ENCODE data around the gene MAT2B. TPM values are rescaled to one million over a fixed set of nuclear protein-coding genes. Genes with fewer than 3 reads are reported as not detected.

Gene MAT2B
- polyA plus RNA-seq, 2 of the 4 experiments (the other 2 are of a cell fraction): 58.6 to 74.0 TPM

DNA sequence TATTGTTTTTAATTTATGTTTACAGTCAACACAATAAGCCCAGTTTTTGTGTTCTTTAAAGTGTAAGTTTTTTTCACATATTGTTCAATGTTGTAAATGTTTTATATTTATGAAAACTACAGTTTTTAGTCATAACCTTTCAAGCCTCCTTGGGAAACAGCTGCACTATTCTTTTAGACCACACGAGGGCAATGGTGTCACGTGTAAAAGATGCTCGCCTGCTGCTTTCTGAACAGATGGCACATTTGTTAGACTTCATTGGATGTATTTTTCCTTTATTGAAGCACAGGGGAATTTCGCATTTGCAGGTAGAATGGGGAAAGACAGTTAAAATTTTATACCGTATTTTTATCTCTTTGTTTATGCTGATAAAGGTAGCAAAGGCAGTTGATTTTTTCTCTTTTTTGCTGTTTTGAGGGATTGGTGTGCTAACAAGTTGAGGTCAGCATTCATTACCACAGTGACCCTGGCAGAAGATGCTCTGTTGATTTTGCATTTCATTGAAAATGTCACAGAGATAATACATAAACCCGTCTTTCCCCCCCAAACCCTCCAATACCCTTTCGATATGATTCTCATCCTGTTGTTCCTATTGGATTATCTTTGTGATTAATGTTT, 59.0 kb downstream of the MAT2B start:
- TF ChIP-seq, protein P1, sequence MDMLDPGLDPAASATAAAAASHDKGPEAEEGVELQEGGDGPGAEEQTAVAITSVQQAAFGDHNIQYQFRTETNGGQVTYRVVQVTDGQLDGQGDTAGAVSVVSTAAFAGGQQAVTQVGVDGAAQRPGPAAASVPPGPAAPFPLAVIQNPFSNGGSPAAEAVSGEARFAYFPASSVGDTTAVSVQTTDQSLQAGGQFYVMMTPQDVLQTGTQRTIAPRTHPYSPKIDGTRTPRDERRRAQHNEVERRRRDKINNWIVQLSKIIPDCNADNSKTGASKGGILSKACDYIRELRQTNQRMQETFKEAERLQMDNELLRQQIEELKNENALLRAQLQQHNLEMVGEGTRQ (IDR thresholded peaks at IDR 0.05): peak; percentile 47; the same call in 1 of the 2 replicates
- no peak for TF ChIP-seq CEBPB (IDR thresholded peaks at IDR 0.05)
- peak; percentile 83 for TF ChIP-seq MAFK (IDR thresholded peaks at IDR 0.05; ENCODE audit: partially characterized antibody)
- TF ChIP-seq, protein P2, sequence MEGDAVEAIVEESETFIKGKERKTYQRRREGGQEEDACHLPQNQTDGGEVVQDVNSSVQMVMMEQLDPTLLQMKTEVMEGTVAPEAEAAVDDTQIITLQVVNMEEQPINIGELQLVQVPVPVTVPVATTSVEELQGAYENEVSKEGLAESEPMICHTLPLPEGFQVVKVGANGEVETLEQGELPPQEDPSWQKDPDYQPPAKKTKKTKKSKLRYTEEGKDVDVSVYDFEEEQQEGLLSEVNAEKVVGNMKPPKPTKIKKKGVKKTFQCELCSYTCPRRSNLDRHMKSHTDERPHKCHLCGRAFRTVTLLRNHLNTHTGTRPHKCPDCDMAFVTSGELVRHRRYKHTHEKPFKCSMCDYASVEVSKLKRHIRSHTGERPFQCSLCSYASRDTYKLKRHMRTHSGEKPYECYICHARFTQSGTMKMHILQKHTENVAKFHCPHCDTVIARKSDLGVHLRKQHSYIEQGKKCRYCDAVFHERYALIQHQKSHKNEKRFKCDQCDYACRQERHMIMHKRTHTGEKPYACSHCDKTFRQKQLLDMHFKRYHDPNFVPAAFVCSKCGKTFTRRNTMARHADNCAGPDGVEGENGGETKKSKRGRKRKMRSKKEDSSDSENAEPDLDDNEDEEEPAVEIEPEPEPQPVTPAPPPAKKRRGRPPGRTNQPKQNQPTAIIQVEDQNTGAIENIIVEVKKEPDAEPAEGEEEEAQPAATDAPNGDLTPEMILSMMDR (IDR thresholded peaks at IDR 0.05): peak; percentile 87
- peak; percentile 88 to 92 for TF ChIP-seq RAD21 (conservative IDR thresholded peaks at IDR 0.05 in 1 of 2, IDR thresholded peaks at IDR 0.05 in 1 of 2)
- TF ChIP-seq CBX2 (IDR thresholded peaks at IDR 0.05; ENCODE audit: borderline replicate concordance, low read depth): no peak
- peak; percentile 70 for TF ChIP-seq SMC3 (IDR thresholded peaks at IDR 0.05)
- Histone ChIP-seq H3K9me3 (no peaks in the 10 kb centered on the region), H3K27ac (no peak overlapping the region), H3K4me3 (no peak overlapping the region), H3K4me1 (no peaks in the 10 kb centered on the region; the same call in 2 of the 3 replicates), H3K4me2 (no peak overlapping the region)
- ATAC-seq (peak in 1 of 2 experiments; percentile 70; a peak in 3 of 6 replicates), FAIRE-seq (peak; percentile 49), DNase-seq (ENCODE audit: low read depth in 1 of 2, low spot score in 1 of 2) (peak; percentile 28 to 60)
- under 1% methylated on average over 7 of the region's 7 CpGs for WGBS (ENCODE audit: missing lambda C conversion rate)
- ChIA-PET CTCF (interaction anchor here (0.6 to 5.9 kb wide), 11 partner anchors 9 to 939 kb away, joined by 3 to 31 read pairs (median 4); no protein-coding TSS in a partner anchor), POLR2A (no interaction called here)

DNA sequence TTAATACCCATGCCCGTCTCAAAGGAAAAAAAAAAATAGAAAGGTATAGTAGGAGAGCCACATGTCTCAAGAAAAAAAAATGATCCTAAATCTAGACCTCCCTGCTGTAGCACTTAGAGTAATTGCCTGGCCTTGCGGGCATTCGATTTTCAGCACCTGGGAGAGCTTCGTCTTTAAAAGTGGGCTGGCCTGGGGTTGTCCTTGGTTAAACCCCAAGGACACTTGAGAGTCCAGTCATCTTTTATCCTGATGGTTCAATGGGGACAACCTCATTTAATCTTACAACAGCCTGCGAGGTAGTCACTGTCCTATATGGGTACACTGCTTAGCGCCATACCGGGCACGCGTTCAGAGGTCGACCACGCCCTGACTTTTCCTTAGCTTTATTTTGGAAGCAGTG, 60.1 kb downstream of the MAT2B start:
- TF ChIP-seq, protein P3, sequence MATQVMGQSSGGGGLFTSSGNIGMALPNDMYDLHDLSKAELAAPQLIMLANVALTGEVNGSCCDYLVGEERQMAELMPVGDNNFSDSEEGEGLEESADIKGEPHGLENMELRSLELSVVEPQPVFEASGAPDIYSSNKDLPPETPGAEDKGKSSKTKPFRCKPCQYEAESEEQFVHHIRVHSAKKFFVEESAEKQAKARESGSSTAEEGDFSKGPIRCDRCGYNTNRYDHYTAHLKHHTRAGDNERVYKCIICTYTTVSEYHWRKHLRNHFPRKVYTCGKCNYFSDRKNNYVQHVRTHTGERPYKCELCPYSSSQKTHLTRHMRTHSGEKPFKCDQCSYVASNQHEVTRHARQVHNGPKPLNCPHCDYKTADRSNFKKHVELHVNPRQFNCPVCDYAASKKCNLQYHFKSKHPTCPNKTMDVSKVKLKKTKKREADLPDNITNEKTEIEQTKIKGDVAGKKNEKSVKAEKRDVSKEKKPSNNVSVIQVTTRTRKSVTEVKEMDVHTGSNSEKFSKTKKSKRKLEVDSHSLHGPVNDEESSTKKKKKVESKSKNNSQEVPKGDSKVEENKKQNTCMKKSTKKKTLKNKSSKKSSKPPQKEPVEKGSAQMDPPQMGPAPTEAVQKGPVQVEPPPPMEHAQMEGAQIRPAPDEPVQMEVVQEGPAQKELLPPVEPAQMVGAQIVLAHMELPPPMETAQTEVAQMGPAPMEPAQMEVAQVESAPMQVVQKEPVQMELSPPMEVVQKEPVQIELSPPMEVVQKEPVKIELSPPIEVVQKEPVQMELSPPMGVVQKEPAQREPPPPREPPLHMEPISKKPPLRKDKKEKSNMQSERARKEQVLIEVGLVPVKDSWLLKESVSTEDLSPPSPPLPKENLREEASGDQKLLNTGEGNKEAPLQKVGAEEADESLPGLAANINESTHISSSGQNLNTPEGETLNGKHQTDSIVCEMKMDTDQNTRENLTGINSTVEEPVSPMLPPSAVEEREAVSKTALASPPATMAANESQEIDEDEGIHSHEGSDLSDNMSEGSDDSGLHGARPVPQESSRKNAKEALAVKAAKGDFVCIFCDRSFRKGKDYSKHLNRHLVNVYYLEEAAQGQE (IDR thresholded peaks at IDR 0.05): peak; percentile 63; the same call in 1 of the 2 replicates
- TF ChIP-seq HEYL (CRISPR knock-in tag; IDR thresholded peaks at IDR 0.05) (no peak), FOSL2 (IDR thresholded peaks at IDR 0.05) (no peak), FOSL2 (CRISPR knock-in tag; IDR thresholded peaks at IDR 0.05) (no peak), POLR2AphosphoS2 (conservative IDR thresholded peaks at IDR 0.05; ENCODE audit: low read length) (no peak), RCOR1 (IDR thresholded peaks at IDR 0.05; ENCODE audit: low read depth, low read length) (no peak)
- no peak for DNase-seq (ENCODE audit: low read depth in 1 of 2, low spot score in 1 of 2)
- FAIRE-seq: no peak
- no peaks in the 10 kb centered on the region for H3K9me3 ChIP-seq
- peak overlapping the region; percentile 21; the same call in 1 of the 3 replicates for H3K4me3 ChIP-seq
- no peaks in the 10 kb centered on the region; the same call in 2 of the 3 replicates for H3K4me1 ChIP-seq
- no peak overlapping the region for H3K27ac ChIP-seq
- WGBS (ENCODE audit: missing lambda C conversion rate): 9% methylated on average over 11 of the region's 11 CpGs
- peak in 1 of 2 experiments; percentile 19; a peak in 2 of 6 replicates for ATAC-seq
- POLR2A ChIA-PET: no interaction called here
- H3K4me2 ChIP-seq: peak overlapping the region; percentile 72
- CTCF ChIA-PET: interaction anchor here (1.0 to 5.9 kb wide), 3 partner anchors 12 to 938 kb away, joined by 3 to 31 read pairs (median 3); no protein-coding TSS in a partner anchor

DNA sequence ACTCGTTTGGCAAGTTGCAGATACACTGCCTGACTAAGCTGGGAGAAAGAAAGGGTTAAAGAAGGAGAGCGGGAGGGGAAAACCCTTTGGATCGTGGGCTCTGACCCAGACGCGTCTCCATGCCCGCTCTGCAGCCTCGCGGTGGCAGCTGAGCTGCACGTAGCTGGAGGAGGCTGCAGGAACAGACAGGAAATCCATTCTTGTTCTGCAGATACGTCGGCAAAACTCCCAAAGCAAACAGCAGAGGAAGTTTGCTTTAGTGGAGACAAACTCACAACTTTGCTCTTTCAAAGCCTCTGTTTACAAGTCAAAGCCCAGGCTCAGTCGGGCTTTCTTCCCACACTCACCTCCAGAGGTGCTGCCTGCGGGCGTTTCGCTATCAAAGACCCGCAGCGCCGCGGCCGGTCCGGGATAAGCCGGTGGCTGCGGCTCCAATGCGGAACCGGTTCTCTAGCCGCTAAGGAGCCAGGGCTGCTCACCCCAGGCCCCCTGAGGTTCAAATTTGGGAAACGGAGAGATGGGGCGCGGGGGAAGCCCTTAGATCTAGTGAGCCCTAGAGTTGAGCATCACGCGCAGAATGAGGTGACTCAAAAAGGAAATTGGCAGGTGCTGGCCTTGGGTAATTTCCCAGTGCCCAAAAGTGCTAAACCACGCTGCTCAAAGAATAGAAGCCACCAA, 60.7 kb downstream of the MAT2B start:
- POLR2A ChIA-PET: no interaction called here
- 10% methylated on average over 32 of the region's 32 CpGs for WGBS (ENCODE audit: missing lambda C conversion rate)
- H3K4me2 ChIP-seq: peak overlapping the region; percentile 72
- CTCF ChIA-PET: interaction anchor here (1.0 to 5.9 kb wide), 3 partner anchors 12 to 938 kb away, joined by 3 to 31 read pairs (median 3); no protein-coding TSS in a partner anchor
- no peaks in the 10 kb centered on the region for H3K9me3 ChIP-seq
- no peaks in the 10 kb centered on the region; the same call in 2 of the 3 replicates for H3K4me1 ChIP-seq
- H3K27ac ChIP-seq: no peak overlapping the region
- peak in 1 of 2 experiments; percentile 6 for DNase-seq (ENCODE audit: low read depth in 1 of 2, low spot score in 1 of 2)
- peak overlapping the region; percentile 21; the same call in 1 of the 3 replicates for H3K4me3 ChIP-seq
- FAIRE-seq: no peak
- peak; percentile 41 to 68; a peak in 4 of 6 replicates for ATAC-seq
- TF ChIP-seq FOSB (CRISPR knock-in tag; IDR thresholded peaks at IDR 0.05): no peak
- TF ChIP-seq RARB (CRISPR knock-in tag; IDR thresholded peaks at IDR 0.05): no peak
- TF ChIP-seq, protein P2 (IDR thresholded peaks at IDR 0.05): no peak
- TF ChIP-seq JUN (IDR thresholded peaks at IDR 0.05): no peak
- TF ChIP-seq, protein P1 (IDR thresholded peaks at IDR 0.05): no peak
- TF ChIP-seq, protein P4, sequence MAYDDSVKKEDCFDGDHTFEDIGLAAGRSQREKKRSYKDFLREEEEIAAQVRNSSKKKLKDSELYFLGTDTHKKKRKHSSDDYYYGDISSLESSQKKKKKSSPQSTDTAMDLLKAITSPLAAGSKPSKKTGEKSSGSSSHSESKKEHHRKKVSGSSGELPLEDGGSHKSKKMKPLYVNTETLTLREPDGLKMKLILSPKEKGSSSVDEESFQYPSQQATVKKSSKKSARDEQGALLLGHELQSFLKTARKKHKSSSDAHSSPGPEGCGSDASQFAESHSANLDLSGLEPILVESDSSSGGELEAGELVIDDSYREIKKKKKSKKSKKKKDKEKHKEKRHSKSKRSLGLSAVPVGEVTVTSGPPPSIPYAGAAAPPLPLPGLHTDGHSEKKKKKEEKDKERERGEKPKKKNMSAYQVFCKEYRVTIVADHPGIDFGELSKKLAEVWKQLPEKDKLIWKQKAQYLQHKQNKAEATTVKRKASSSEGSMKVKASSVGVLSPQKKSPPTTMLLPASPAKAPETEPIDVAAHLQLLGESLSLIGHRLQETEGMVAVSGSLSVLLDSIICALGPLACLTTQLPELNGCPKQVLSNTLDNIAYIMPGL (CRISPR knock-in tag; IDR thresholded peaks at IDR 0.05; ENCODE audit: borderline replicate concordance): no peak
